Measurements from ENCODE around the gene PPP5C.

The PPP5C gene, protein sequence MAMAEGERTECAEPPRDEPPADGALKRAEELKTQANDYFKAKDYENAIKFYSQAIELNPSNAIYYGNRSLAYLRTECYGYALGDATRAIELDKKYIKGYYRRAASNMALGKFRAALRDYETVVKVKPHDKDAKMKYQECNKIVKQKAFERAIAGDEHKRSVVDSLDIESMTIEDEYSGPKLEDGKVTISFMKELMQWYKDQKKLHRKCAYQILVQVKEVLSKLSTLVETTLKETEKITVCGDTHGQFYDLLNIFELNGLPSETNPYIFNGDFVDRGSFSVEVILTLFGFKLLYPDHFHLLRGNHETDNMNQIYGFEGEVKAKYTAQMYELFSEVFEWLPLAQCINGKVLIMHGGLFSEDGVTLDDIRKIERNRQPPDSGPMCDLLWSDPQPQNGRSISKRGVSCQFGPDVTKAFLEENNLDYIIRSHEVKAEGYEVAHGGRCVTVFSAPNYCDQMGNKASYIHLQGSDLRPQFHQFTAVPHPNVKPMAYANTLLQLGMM

DNA sequence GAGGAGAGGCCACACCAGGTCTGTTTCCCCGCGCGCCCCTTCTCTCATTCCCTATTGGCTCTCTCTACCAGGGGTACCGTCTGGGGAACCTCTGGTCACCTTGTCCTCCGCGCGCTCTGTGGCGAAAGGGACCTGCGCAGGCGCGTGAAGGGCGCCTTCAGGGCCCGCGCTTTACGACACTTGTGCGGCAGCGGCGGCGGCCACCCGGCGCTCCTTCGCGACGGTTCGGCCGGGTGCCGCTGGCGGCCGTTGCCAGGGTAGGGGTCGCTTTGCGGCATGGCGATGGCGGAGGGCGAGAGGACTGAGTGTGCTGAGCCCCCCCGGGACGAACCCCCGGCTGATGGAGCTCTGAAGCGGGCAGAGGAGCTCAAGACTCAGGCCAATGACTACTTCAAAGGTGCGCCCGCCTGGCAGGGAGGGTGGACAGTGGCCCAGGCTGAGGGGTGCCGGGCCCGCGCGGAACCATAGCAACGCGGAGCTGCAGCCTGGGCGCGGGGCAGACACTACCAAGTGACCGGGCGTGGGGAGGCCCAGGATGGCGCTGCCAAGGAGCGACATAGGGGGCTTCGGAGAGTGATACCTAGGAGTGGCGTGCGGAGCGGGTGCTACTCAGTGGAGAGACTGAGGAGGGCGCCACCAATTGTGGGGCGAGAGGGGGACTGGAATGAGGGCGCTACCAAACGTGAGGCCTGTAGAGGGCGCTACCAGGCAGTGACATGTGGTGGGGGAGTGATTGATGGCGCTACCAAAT, at the start of gene PPP5C:
Gene PPP5C (plus strand): TSS at position 267 of the 751 bp plus-strand sequence. CDS start 10 bp downstream, at position 277.
- peak within 1 kb of the TSS; percentile 96 for H3K4me3 ChIP-seq (replicated peaks; ENCODE audit: low read depth, low read length)
- TF ChIP-seq, protein P1, sequence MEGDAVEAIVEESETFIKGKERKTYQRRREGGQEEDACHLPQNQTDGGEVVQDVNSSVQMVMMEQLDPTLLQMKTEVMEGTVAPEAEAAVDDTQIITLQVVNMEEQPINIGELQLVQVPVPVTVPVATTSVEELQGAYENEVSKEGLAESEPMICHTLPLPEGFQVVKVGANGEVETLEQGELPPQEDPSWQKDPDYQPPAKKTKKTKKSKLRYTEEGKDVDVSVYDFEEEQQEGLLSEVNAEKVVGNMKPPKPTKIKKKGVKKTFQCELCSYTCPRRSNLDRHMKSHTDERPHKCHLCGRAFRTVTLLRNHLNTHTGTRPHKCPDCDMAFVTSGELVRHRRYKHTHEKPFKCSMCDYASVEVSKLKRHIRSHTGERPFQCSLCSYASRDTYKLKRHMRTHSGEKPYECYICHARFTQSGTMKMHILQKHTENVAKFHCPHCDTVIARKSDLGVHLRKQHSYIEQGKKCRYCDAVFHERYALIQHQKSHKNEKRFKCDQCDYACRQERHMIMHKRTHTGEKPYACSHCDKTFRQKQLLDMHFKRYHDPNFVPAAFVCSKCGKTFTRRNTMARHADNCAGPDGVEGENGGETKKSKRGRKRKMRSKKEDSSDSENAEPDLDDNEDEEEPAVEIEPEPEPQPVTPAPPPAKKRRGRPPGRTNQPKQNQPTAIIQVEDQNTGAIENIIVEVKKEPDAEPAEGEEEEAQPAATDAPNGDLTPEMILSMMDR (IDR thresholded peaks at IDR 0.05; ENCODE audit: low read length, missing control alignments) = peak; percentile 83
- DNase-seq (ENCODE audit: low read depth) = peak; percentile 94

DNA sequence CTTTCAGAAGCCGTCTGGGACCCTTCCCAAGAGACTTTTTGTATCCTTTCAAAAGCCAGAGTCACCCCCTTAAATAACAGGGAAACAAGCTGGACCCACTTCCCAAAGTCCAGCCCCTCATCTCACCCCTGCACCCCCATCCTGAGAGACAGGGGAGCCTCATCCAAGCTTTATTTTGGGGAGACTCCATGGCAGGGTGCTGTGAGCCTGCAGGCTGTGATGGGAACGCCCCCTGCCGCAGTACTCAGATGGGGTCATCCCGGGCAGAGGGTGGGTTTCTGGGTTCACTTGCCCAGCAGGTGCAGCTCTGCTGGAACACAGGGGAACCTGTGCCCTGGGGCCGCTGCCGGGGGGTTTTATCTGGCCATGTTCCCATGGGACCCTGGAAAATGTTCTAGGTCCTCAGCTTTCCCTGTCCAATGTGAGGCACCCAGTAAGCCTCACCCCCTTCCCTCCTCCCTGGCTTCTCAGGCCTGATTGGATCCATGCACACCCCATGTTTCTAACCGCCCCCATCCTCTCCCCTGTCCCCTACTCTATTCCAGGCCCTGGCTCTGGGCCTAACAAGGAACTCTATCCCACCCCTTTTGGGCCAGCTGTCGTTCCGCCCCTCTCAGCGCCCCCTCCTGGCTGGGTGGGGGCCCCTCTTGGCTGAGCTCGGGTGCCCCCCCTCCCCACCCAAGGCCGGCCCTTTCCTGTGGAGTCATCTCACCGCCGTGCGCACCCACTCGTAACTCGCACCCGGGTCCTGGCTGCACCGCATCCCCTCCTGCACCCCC, 49.0 kb upstream of the PPP5C start:
- DNase-seq (ENCODE audit: low read depth) = peak; percentile 92
- H3K4me3 ChIP-seq (replicated peaks; ENCODE audit: low read depth, low read length) = peak overlapping the region; percentile 79
- TF ChIP-seq, protein P1 (IDR thresholded peaks at IDR 0.05; ENCODE audit: low read length, missing control alignments) = peak; percentile 21

DNA sequence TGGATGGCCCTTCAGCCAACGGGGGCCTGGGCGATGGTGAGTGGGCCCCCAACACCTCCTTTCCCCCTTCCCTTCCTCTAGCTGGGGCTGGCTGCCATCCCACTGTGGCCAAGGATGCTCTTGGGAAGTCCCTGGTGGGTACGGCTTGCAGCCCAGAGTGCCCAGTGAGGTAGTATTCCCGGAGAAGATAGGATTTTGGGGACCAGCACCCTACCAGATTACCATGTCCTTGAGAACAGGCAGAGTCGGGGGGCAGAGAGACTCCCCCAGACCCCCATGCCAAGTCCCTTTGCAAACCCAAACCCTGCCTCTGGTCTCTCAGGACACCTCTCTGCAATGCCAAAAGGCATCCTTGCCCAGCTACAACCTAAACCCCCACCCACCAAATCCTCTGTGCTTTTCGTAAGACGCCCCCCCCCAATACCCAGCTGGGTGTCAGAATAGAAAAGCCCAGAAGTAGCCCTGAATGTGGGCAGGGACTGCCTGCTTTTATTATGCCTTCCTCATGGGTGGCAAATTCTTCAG, 48.3 kb upstream of the PPP5C start:
- DNase-seq (ENCODE audit: low read depth) = no peak
- TF ChIP-seq, protein P1 (IDR thresholded peaks at IDR 0.05; ENCODE audit: low read length, missing control alignments) = no peak
- peak overlapping the region; percentile 79 for H3K4me3 ChIP-seq (replicated peaks; ENCODE audit: low read depth, low read length)

DNA sequence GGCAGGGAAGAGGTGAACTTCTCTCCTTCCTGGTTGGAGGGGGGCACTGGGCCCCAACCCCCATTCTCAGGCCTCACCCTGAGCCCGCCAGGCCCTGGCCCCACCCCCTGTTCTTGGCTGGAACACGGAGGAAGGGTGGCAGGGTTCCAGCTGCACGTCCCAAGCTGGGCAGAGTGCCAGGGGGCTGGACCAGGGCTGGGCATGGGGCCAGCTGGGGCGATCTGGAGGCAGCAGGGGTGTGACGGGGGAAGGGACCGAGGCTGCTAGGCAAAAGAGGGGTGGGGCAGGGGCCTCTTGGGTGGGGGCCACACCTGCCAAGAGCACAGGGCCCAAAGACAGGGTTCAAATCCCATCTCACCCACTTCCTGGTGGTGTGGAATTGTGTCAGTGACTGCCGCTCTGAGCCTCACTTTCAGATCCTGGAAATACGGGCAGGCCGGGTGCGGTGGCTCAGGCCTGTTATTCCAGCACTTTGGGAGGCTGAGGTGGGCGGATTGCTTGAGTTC, 47.8 kb upstream of the PPP5C start:
- peak overlapping the region; percentile 79 for H3K4me3 ChIP-seq (replicated peaks; ENCODE audit: low read depth, low read length)
- peak; percentile 97 for DNase-seq (ENCODE audit: low read depth)
- TF ChIP-seq, protein P1 (IDR thresholded peaks at IDR 0.05; ENCODE audit: low read length, missing control alignments) = no peak

DNA sequence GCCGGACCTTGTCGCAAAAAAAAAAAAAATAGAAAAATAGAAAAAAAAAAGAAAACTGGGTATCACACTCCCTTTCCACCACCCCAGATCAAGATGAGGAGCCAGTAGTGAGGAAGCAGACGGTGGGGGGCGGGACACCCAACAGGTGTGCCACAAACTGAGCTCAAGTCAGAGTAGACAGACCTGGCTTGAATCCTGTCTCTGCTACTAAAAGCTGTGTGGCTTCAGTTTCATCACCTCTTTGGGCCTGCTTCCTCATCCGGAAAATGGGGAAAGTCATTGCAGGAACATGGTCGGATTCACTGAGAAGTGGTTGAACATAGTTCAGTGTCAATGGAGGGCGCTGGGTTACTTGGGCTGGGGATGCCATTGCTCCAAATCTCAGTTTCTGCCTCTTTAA, 47.2 kb upstream of the PPP5C start:
- peak overlapping the region; percentile 79 for H3K4me3 ChIP-seq (replicated peaks; ENCODE audit: low read depth, low read length)
- no peak for DNase-seq (ENCODE audit: low read depth)
- TF ChIP-seq, protein P1 (IDR thresholded peaks at IDR 0.05; ENCODE audit: low read length, missing control alignments) = no peak

DNA sequence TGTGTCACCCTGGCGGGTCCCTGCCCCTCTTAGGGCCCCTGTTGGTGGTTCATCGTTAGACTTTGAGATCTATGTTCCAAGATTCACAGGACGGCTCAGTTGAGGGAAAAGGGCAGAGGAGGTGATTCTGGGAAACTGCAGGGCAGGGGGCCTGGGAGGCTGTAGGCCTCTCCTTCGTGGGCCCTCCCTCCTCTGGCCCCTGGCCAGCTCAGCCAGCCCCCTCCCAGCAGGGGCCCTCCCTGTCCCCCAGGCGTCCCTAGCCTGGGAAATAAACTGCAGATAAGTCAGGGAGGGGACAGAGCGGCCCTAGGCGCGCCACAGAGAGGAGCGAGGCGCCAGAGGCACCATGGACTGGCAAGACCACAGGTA, 43.6 kb upstream of the PPP5C start:
- no peak for DNase-seq (ENCODE audit: low read depth)
- TF ChIP-seq, protein P1 (IDR thresholded peaks at IDR 0.05; ENCODE audit: low read length, missing control alignments) = no peak
- no peak overlapping the region for H3K4me3 ChIP-seq (replicated peaks; ENCODE audit: low read depth, low read length)

Measured in fibroblast of pulmonary artery (primary cell).